Posterior cingulate gyrus (tissue), 11 donors: ENCODE results near the gene INHBA.

Experiments
- DNase-seq, 10 donors: peaks; one replicate each; pipeline versions ENCODE4 v3.0.0 to v3.0.0-alpha.2; 2020 to 2021; ENCODE audit warnings: mixed read lengths in 3 of 10
- intact Hi-C: fragments of 100-400 bp; cut with DNase I; formaldehyde crosslinking; loops from one replicate; pipeline ENCODE4 v1.15.1; 2023

The INHBA gene

GRCh38 chr7:41716691-41717090 is 13.8 kb upstream of the INHBA start:
- intact Hi-C loops: no loop called here
- no peak for DNase-seq

GRCh38 chr7:41715000-41715399 is 12.1 kb upstream of the INHBA start:
- intact Hi-C loops: no loop called here
- DNase-seq: no peak

GRCh38 chr7:41711283-41712064 is 8.6 kb upstream of the INHBA start:
- intact Hi-C loops: no loop called here

GRCh38 chr7:41710838-41711237 is 7.9 kb upstream of the INHBA start:
- intact Hi-C loops: no loop called here
- DNase-seq: no peak

More at GRCh38 chr7:41711283-41712064, 8.6 kb upstream of the INHBA start:
- no peak for DNase-seq

GRCh38 chr7:41709621-41710020 is 6.7 kb upstream of the INHBA start:
- DNase-seq: no peak
- intact Hi-C loops: loop anchor here (5.0 to 10.0 kb wide), 2 partner anchors 1385 to 1477 kb away; no protein-coding TSS in a partner anchor

- DNase-seq: no peak
- intact Hi-C loops: loop anchor here (5.0 to 10.0 kb wide), 2 partner anchors 1384 to 1476 kb away; no protein-coding TSS in a partner anchor
Observed at GRCh38 chr7:41708581-41709358, 5.9 kb upstream of the INHBA start.

GRCh38 chr7:41706228-41706930 is 3.5 kb upstream of the INHBA start:
- DNase-seq: peak in 1 of 10 donors; percentile 57
- intact Hi-C loops: loop anchor here (5.0 to 10.0 kb wide), 2 partner anchors 1382 to 1474 kb away; no protein-coding TSS in a partner anchor

- intact Hi-C loops: loop anchor here (5.0 to 10.0 kb wide), 2 partner anchors 1381 to 1473 kb away; no protein-coding TSS in a partner anchor
- peak; percentile 61 to 95 (median 78) for DNase-seq
Observed at GRCh38 chr7:41705109-41705901, 2.4 kb upstream of the INHBA start.

- peak in 1 of 10 donors; percentile 41 for DNase-seq
- intact Hi-C loops: loop anchor here (10.0 kb wide), 1 partner anchor 1377 kb away; no protein-coding TSS in a partner anchor
Observed at GRCh38 chr7:41701068-41701941, 1.6 kb downstream of the INHBA start.

GRCh38 chr7:41700044-41700471 is 2.8 kb downstream of the INHBA start:
- intact Hi-C loops: loop anchor here (10.0 kb wide), 1 partner anchor 1375 kb away; no protein-coding TSS in a partner anchor
- peak in 1 of 10 donors; percentile 76 for DNase-seq

- DNase-seq: no peak
- intact Hi-C loops: no loop called here
Observed at GRCh38 chr7:41699516-41699915, 3.4 kb downstream of the INHBA start.

- no peak for DNase-seq
- intact Hi-C loops: no loop called here
Observed at GRCh38 chr7:41698726-41699125, 4.2 kb downstream of the INHBA start.

GRCh38 chr7:41698114-41698513 is 4.8 kb downstream of the INHBA start:
- intact Hi-C loops: no loop called here
- no peak for DNase-seq

- intact Hi-C loops: no loop called here
- DNase-seq: peak; percentile 31 to 93 (median 70)
Observed at GRCh38 chr7:41696323-41696916, 6.5 kb downstream of the INHBA start.

- intact Hi-C loops: no loop called here
- DNase-seq: no peak
Observed at GRCh38 chr7:41695661-41696322, 7.1 kb downstream of the INHBA start.

- intact Hi-C loops: no loop called here
- DNase-seq: no peak
Observed at GRCh38 chr7:41694495-41694894, 8.4 kb downstream of the INHBA start.

- DNase-seq: peak in 1 of 10 donors; percentile 68
- intact Hi-C loops: no loop called here
Observed at GRCh38 chr7:41693150-41693997, 9.5 kb downstream of the INHBA start.
